GM19099 (cell line): ENCODE results near the gene CACNA1G.

Source experiments
- POLR2A ChIP-seq: IDR thresholded peaks from 3 replicates; pipeline ENCODE4 v1.6.1; 2011; ENCODE audit warnings: low read depth; ENCODE audit not compliant: insufficient read length; ENCODE audit errors: extremely low read depth

CACNA1G gene

DNA sequence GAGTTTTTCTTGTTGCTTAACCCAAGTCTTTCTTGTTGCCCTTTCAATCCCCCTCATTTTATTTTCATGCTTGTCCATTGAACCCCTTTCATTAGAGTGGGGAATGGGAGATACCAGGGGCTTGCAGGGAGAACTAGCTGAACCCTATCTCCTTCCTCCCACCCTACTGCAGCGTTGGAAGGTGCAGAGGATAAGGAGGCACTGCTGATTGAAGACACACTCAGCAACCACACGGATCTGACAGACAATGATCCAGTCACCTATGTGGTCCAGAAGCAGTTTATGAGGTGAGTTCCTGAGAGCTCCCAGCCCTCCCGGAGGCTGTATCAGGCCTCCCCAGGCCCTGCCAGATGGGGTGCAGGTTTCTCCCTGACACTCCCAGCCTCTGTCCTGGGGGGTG is 114.7 kb downstream of the CACNA1G start:
- no peak for TF ChIP-seq POLR2A

DNA sequence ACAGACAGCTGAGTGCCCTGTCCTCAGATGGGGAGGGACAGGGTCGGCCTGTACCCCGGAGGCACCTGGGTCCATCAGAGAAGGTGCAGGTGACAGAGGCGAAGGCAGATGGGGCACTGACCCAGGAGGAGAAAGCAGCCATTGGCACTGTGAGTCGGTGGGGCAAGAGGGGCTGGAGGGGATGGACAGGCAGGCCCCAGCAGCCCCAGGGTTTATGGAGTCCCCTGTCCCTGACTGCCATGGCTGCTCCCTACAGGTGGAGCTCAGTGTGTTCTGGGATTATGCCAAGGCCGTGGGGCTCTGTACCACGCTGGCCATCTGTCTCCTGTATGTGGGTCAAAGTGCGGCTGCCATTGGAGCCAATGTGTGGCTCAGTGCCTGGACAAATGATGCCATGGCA is 115.1 kb downstream of the CACNA1G start:
- no peak for TF ChIP-seq POLR2A

DNA sequence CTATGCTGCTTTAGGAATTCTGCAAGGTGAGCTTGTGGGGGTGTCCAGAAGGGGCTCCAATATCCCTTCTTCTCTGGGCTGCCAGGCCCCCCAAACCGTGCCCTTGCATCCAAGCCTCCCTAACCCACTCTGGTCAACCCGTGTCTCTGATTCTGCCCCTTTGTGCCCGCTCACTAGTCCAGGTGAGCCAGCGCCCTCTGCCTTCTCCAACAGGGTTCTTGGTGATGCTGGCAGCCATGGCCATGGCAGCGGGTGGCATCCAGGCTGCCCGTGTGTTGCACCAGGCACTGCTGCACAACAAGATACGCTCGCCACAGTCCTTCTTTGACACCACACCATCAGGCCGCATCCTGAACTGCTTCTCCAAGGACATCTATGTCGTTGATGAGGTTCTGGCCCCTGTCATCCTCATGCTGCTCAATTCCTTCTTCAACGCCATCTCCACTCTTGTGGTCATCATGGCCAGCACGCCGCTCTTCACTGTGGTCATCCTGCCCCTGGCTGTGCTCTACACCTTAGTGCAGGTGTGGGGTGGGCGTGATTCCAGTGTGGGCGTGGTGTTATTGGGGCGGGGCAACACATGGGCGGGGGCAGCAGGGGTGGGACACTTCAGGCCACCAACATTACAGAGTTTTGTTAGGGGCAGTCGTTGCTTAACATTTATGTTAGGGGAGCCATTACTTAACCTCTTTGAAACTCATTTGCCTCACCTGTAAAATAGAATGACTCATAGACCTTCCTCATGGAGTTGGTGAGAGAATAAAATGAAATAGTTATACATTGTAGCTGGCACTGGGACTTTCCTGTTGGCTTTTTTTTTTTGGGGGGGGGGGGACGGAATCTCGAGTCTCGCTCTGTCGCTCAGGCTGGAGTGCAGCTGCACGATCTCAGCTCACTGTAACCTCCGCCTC is 115.8 kb downstream of the CACNA1G start:
- no peak for TF ChIP-seq POLR2A
